ENCODE measurements around the gene CHRNB1. TPM values are rescaled to one million over a fixed set of nuclear protein-coding genes. Genes with fewer than 3 reads are reported as not detected.

CHRNB1 gene
- total RNA-seq, 2 experiments from 2014 or later = 1.6 to 2.2 TPM

- intact Hi-C loops (cut with DNase I, micrococcal nuclease) = loop anchor here in 1 of 2 experiments (5.0 kb wide), 1 partner anchor 59 kb away; the partner anchor contains the start of gene TMEM95
- TF ChIP-seq, protein P1, sequence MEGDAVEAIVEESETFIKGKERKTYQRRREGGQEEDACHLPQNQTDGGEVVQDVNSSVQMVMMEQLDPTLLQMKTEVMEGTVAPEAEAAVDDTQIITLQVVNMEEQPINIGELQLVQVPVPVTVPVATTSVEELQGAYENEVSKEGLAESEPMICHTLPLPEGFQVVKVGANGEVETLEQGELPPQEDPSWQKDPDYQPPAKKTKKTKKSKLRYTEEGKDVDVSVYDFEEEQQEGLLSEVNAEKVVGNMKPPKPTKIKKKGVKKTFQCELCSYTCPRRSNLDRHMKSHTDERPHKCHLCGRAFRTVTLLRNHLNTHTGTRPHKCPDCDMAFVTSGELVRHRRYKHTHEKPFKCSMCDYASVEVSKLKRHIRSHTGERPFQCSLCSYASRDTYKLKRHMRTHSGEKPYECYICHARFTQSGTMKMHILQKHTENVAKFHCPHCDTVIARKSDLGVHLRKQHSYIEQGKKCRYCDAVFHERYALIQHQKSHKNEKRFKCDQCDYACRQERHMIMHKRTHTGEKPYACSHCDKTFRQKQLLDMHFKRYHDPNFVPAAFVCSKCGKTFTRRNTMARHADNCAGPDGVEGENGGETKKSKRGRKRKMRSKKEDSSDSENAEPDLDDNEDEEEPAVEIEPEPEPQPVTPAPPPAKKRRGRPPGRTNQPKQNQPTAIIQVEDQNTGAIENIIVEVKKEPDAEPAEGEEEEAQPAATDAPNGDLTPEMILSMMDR (IDR thresholded peaks at IDR 0.05) = no peak
- ChIA-PET CTCF (no interaction called here), POLR2A (no interaction called here)
- Mint-ChIP-seq H3K4me1 (ENCODE audit: low read depth) (no peaks in the 10 kb centered on the region), H3K4me3 (no peak overlapping the region), H3K36me3 (ENCODE audit: low read depth) (no peaks in the 10 kb centered on the region), H3K9me3 (no peaks in the 10 kb centered on the region), H3K27me3 (no peaks in the 10 kb centered on the region), H3K27ac (no peak overlapping the region)
- H3K36me3 ChIP-seq (ENCODE audit: insufficient read depth, low read length) = no peaks in the 10 kb centered on the region
- H3K4me3 ChIP-seq (ENCODE audit: low read length) = no peak overlapping the region
- no peaks in the 10 kb centered on the region for H3K4me1 ChIP-seq (ENCODE audit: insufficient read depth, low read length)
- no peak overlapping the region for H3K27ac ChIP-seq (ENCODE audit: low read depth in 1 of 2, low read length in 2 of 2)
- H3K27me3 ChIP-seq (ENCODE audit: control insufficient read depth in 1 of 2, insufficient read depth in 2 of 2, low read length in 2 of 2) = no peaks in the 10 kb centered on the region
- DNase-seq = peak in 3 of 14 experiments; percentile 16 to 42 (median 32)
- peak; percentile 32 for ATAC-seq (ENCODE audit: poor library complexity)
- peaks cover 0 to 3% of the 10 kb centered on the region in 2 experiments for H3K9me3 ChIP-seq (ENCODE audit: control insufficient read depth in 1 of 2, insufficient read depth in 1 of 2, low read length in 2 of 2)
These were observed 28.5 kb upstream of the CHRNB1 start for GRCh38 chr17:7416323-7416722.

- CTCF ChIA-PET = no interaction called here
- Mint-ChIP-seq H3K4me3 (no peak overlapping the region), H3K4me1 (ENCODE audit: low read depth) (no peaks in the 10 kb centered on the region), H3K9me3 (no peaks in the 10 kb centered on the region), H3K36me3 (ENCODE audit: low read depth) (no peaks in the 10 kb centered on the region), H3K27me3 (no peaks in the 10 kb centered on the region), H3K27ac (no peak overlapping the region)
- H3K36me3 ChIP-seq (ENCODE audit: insufficient read depth, low read length) = no peaks in the 10 kb centered on the region
- TF ChIP-seq, protein P1 (IDR thresholded peaks at IDR 0.05) = no peak
- no peaks in the 10 kb centered on the region for H3K4me1 ChIP-seq (ENCODE audit: insufficient read depth, low read length)
- no peaks in the 10 kb centered on the region for H3K27me3 ChIP-seq (ENCODE audit: control insufficient read depth in 1 of 2, insufficient read depth in 2 of 2, low read length in 2 of 2)
- peaks cover 0 to 3% of the 10 kb centered on the region in 2 experiments for H3K9me3 ChIP-seq (ENCODE audit: control insufficient read depth in 1 of 2, insufficient read depth in 1 of 2, low read length in 2 of 2)
- no peak overlapping the region for H3K27ac ChIP-seq (ENCODE audit: low read depth in 1 of 2, low read length in 2 of 2)
- intact Hi-C loops (cut with DNase I, micrococcal nuclease) = loop anchor here in 1 of 2 experiments (5.0 kb wide), 1 partner anchor 60 kb away; the partner anchor contains the start of gene TMEM95
- no peak overlapping the region for H3K4me3 ChIP-seq (ENCODE audit: low read length)
- DNase-seq (peak in 1 of 14 experiments; percentile 26), ATAC-seq (ENCODE audit: poor library complexity) (no peak)
- POLR2A ChIA-PET = no interaction called here
These were observed 27.7 kb upstream of the CHRNB1 start for GRCh38 chr17:7417056-7417655.

- H3K4me3 ChIP-seq (ENCODE audit: low read length) = no peak overlapping the region
- DNase-seq = no peak
- ChIA-PET POLR2A (no interaction called here), CTCF (no interaction called here)
- intact Hi-C loops (cut with DNase I, micrococcal nuclease) = loop anchor here in 1 of 2 experiments (5.0 kb wide), 1 partner anchor 61 kb away; the partner anchor contains the start of gene TMEM95
- Mint-ChIP-seq H3K4me1 (ENCODE audit: low read depth) (no peaks in the 10 kb centered on the region), H3K27ac (no peak overlapping the region), H3K4me3 (no peak overlapping the region), H3K27me3 (no peaks in the 10 kb centered on the region), H3K9me3 (no peaks in the 10 kb centered on the region), H3K36me3 (ENCODE audit: low read depth) (no peaks in the 10 kb centered on the region)
- H3K9me3 ChIP-seq (ENCODE audit: control insufficient read depth in 1 of 2, insufficient read depth in 1 of 2, low read length in 2 of 2) = peaks cover 0 to 3% of the 10 kb centered on the region in 2 experiments
- no peak for ATAC-seq (ENCODE audit: poor library complexity)
- H3K36me3 ChIP-seq (ENCODE audit: insufficient read depth, low read length) = no peaks in the 10 kb centered on the region
- no peaks in the 10 kb centered on the region for H3K27me3 ChIP-seq (ENCODE audit: control insufficient read depth in 1 of 2, insufficient read depth in 2 of 2, low read length in 2 of 2)
- H3K4me1 ChIP-seq (ENCODE audit: insufficient read depth, low read length) = no peaks in the 10 kb centered on the region
- H3K27ac ChIP-seq (ENCODE audit: low read depth in 1 of 2, low read length in 2 of 2) = no peak overlapping the region
- TF ChIP-seq, protein P1 (IDR thresholded peaks at IDR 0.05) = no peak
These were observed 26.2 kb upstream of the CHRNB1 start for GRCh38 chr17:7418472-7419152.
